Ovary (tissue), 3 donors: ENCODE results near the gene NT5DC2.

ENCODE experiments used
- EP300 ChIP-seq: sonication (generic); formaldehyde crosslinking; IDR thresholded peaks from one replicate; pipeline ENCODE4 v1.6.1; 2017; ENCODE audit warnings: antibody characterized with exemption
- POLR2A ChIP-seq: fragments of 450-650 bp; IDR thresholded peaks from one replicate; pipeline ENCODE4 v1.6.1; 2017; ENCODE audit warnings: antibody characterized with exemption, mild to moderate bottlenecking, moderate library complexity
- TF ChIP-seq, protein P1 (sequence below), 3 donors: fragments of 450-650 bp in 2 of 3; fragments of 200-600 bp in 1 of 3; IDR thresholded peaks; one replicate each; pipeline versions ENCODE4 v1.5.1 to v1.8.0; 2016 to 2022; ENCODE audit warnings: antibody characterized with exemption in 3 of 3, mild to moderate bottlenecking in 1 of 3
- donor health status: DM: no; HTN: no; CAD: no.

DNA sequence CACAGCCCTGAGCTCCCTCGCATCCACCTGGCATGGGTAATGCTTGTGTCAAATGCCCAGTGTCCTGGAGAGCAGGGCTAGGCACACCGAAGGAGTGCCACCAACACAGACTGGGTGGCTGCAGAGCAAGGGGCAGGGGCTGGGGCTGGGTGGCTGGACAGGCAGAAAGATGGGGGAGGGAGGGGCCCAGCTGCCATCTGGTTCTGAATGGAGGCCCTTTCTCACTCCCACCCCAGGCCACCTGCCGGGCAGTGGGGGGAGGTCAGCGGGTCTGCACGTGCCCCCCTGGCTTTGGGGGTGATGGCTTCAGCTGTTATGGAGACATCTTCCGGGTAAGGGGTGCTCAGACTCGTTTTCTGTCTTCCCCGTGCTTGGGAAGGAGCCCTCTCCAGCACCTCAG is 21.6 kb downstream of the NT5DC2 start:
- TF ChIP-seq, protein P1, sequence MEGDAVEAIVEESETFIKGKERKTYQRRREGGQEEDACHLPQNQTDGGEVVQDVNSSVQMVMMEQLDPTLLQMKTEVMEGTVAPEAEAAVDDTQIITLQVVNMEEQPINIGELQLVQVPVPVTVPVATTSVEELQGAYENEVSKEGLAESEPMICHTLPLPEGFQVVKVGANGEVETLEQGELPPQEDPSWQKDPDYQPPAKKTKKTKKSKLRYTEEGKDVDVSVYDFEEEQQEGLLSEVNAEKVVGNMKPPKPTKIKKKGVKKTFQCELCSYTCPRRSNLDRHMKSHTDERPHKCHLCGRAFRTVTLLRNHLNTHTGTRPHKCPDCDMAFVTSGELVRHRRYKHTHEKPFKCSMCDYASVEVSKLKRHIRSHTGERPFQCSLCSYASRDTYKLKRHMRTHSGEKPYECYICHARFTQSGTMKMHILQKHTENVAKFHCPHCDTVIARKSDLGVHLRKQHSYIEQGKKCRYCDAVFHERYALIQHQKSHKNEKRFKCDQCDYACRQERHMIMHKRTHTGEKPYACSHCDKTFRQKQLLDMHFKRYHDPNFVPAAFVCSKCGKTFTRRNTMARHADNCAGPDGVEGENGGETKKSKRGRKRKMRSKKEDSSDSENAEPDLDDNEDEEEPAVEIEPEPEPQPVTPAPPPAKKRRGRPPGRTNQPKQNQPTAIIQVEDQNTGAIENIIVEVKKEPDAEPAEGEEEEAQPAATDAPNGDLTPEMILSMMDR (IDR thresholded peaks at IDR 0.05) = no peak
- TF ChIP-seq POLR2A (no peak), EP300 (no peak)
